HCT116 (cell line): ENCODE results near the gene HS6ST3. TPM values are rescaled to one million over a fixed set of nuclear protein-coding genes. Genes with fewer than 3 reads are reported as not detected.
"Not testable (repeated sequence)": the region's sequence is repeated elsewhere in the genome, so short reads cannot be mapped to it uniquely, and the experiment has no call there.

ENCODE experiments used
- ATAC-seq: fragments of 200-7000 bp; cut with Tn5 transposase; 2 replicates; pipeline ENCODE4 v1.9.1; 2020; ENCODE audit warnings: mild to moderate bottlenecking, moderate library complexity
- BruUV-seq: library from RNA; stranded (reverse); fragments of 400-500 nt; replicated peaks from 2 replicates; lab custom pipeline; 2021; lab: Mats Ljungman, UMichigan
- CTCF ChIA-PET: fragments of 300-600 bp; sonication (Branson Sonifier 250); formaldehyde crosslinking; loops from one replicate; lab custom pipeline; 2021; ENCODE audit warnings: antibody characterized with exemption; lab: Charles Lee
- POLR2A ChIA-PET: fragments of 300-600, 350-600 bp; sonication (Branson Sonifier 250); formaldehyde crosslinking; loops from one replicate; lab custom pipeline; 2021; ENCODE audit warnings: antibody characterized with exemption; lab: Charles Lee
- RAD21 ChIA-PET, 2 experiments: fragments of 300-600 bp; sonication (Branson Sonifier 250); formaldehyde crosslinking; loops; one replicate each; lab custom pipeline; 2023; ENCODE audit warnings: low total read pairs in 2 of 2; ENCODE audit not compliant: uncharacterized antibody in 2 of 2, unreplicated experiment in 2 of 2, low non-redundant PET in 1 of 2; lab: Charles Lee
- DNase-seq: peaks from one replicate; pipeline ENCODE4 v3.0.0-alpha.2; 2010; ENCODE audit warnings: low read depth, low spot score
- H2AFZ ChIP-seq: fragments of 200-600 bp; shearing (Covaris generic), sonication (generic); 2 replicates; pipeline ENCODE4 v1.6.1; 2017; ENCODE audit warnings: low read depth, mixed run types, mixed read lengths, antibody characterized with exemption, low read length; ENCODE audit not compliant: poor library complexity, severe bottlenecking
- H3K27ac ChIP-seq: 2 replicates; pipeline ENCODE4 v1.5.1; 2012; ENCODE audit warnings: low read depth, low read length
- H3K27me3 ChIP-seq: fragments of 200-600 bp; sonication (generic); 2 replicates; pipeline ENCODE4 v1.6.1; 2016; ENCODE audit warnings: mixed run types, low read length, mixed read lengths; ENCODE audit not compliant: insufficient read depth
- H3K36me3 ChIP-seq, 2 experiments: fragments of 200-500 bp in 1 of 2; fragments of 200-600 bp in 1 of 2; sonication (Bioruptor generic) in 1 of 2; sonication (generic) in 1 of 2; 2 replicates each; pipeline versions ENCODE4 v1.5.1 to v1.6.1; 2014 to 2016; ENCODE audit warnings: low read length in 2 of 2, inconsistent platforms in 1 of 2, mixed read lengths in 1 of 2, mixed run types in 1 of 2; ENCODE audit not compliant: insufficient read depth in 2 of 2, control insufficient read depth in 1 of 2
- H3K4me1 ChIP-seq, 2 experiments: fragments of 200-600 bp in 1 of 2; sonication (generic) in 1 of 2; 2 replicates each; pipeline versions ENCODE4 v1.5.1 to v1.6.1; 2012 to 2017; ENCODE audit warnings: low read length in 2 of 2, inconsistent platforms in 1 of 2, mild to moderate bottlenecking in 1 of 2, mixed read lengths in 1 of 2, mixed run types in 1 of 2, moderate library complexity in 1 of 2; ENCODE audit not compliant: insufficient read depth in 2 of 2, control insufficient read depth in 1 of 2
- H3K4me2 ChIP-seq: fragments of 200-600 bp; sonication (generic); 2 replicates; pipeline ENCODE4 v1.6.1; 2017; ENCODE audit warnings: mixed run types, low read length, mixed read lengths
- H3K4me3 ChIP-seq, 2 experiments: fragments of 200-600 bp in 1 of 2; sonication (generic) in 1 of 2; replicated peaks in 1 of 2; 2 replicates each; pipeline ENCODE4 v1.5.1; 2011 to 2016; ENCODE audit warnings: low read length in 2 of 2, control low read depth in 1 of 2, low read depth in 1 of 2, mild to moderate bottlenecking in 1 of 2, mixed read lengths in 1 of 2, mixed run types in 1 of 2
- H3K79me2 ChIP-seq: fragments of 200-600 bp; sonication (generic); 2 replicates; pipeline ENCODE4 v1.6.1; 2017; ENCODE audit warnings: mild to moderate bottlenecking, mixed run types, low read length, moderate library complexity, mixed read lengths; ENCODE audit not compliant: insufficient read depth
- H3K9ac ChIP-seq: fragments of 200-600 bp; sonication (generic); 2 replicates; pipeline ENCODE4 v1.6.1; 2016; ENCODE audit warnings: low read length, mixed read lengths
- H3K9me2 ChIP-seq: fragments of 200-600 bp; sonication (generic), shearing (Covaris generic); 2 replicates; pipeline ENCODE4 v1.6.1; 2017; ENCODE audit warnings: mixed run types, mild to moderate bottlenecking, moderate library complexity; ENCODE audit not compliant: insufficient read depth
- H3K9me3 ChIP-seq, 2 experiments: fragments of 200-500 bp in 1 of 2; fragments of 200-600 bp in 1 of 2; sonication (Bioruptor generic) in 1 of 2; sonication (generic) in 1 of 2; 2 replicates each; pipeline ENCODE4 v1.6.1; 2014 to 2017; ENCODE audit warnings: low read length in 2 of 2, mixed read lengths in 2 of 2, inconsistent platforms in 1 of 2, low read depth in 1 of 2, mild to moderate bottlenecking in 1 of 2, mixed run types in 1 of 2, moderate library complexity in 1 of 2; ENCODE audit not compliant: control insufficient read depth in 1 of 2, insufficient read depth in 1 of 2
- H4K20me1 ChIP-seq: fragments of 200-600 bp; sonication (generic), shearing (Covaris generic); 2 replicates; pipeline ENCODE4 v1.6.1; 2017; ENCODE audit warnings: mixed run types, mild to moderate bottlenecking, moderate library complexity; ENCODE audit not compliant: insufficient read depth
- REST ChIP-seq: IDR thresholded peaks from 2 replicates; pipeline ENCODE4 v1.6.1; 2012; ENCODE audit warnings: low read depth
- intact Hi-C: fragments of 100-400 bp; cut with micrococcal nuclease; formaldehyde crosslinking; loops from 2 replicates; pipeline ENCODE4 v1.10.0; 2022
- total RNA-seq: library from RNA; stranded (reverse); gene quantifications from one replicate; pipeline ENCODE4 v1.2.1, GENCODE V29; 2021; ENCODE audit not compliant: unreplicated experiment
- TF ChIP-seq, protein P1 (sequence below): IDR thresholded peaks from 2 replicates; pipeline ENCODE4 v1.6.1; 2012

The HS6ST3 gene
- total RNA-seq, 1 experiment from 2014 or later: 0.10 TPM

GRCh38 chr13:96519380-96519779 is 429.5 kb downstream of the HS6ST3 start:
- BruUV-seq: no TSS peak
- H3K4me3 ChIP-seq: no peak overlapping the region
- ChIA-PET CTCF (no interaction called here), POLR2A (no interaction called here), RAD21 (no interaction called here)
- no peaks in the 10 kb centered on the region for H3K9me2 ChIP-seq
- H3K27me3 ChIP-seq: no peaks in the 10 kb centered on the region
- no peak for ATAC-seq
- no peak for DNase-seq
- H3K9ac ChIP-seq: no peak overlapping the region
- TF ChIP-seq, protein P1, sequence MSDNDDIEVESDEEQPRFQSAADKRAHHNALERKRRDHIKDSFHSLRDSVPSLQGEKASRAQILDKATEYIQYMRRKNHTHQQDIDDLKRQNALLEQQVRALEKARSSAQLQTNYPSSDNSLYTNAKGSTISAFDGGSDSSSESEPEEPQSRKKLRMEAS: no peak
- no peak for TF ChIP-seq REST
- H3K27ac ChIP-seq: no peak overlapping the region
- H2AFZ ChIP-seq: no peak overlapping the region
- H3K79me2 ChIP-seq: no peaks in the 10 kb centered on the region
- H3K4me2 ChIP-seq: no peak overlapping the region
- no peaks in the 10 kb centered on the region for H3K36me3 ChIP-seq
- intact Hi-C loops: no loop called here
- no peaks in the 10 kb centered on the region for H3K9me3 ChIP-seq
- no peaks in the 10 kb centered on the region for H4K20me1 ChIP-seq
- no peaks in the 10 kb centered on the region for H3K4me1 ChIP-seq

GRCh38 chr13:96524398-96525020 is 434.6 kb downstream of the HS6ST3 start:
- H3K4me2 ChIP-seq, H2AFZ ChIP-seq, H3K4me1 ChIP-seq, ATAC-seq, H3K9me2 ChIP-seq, H3K9ac ChIP-seq, DNase-seq, BruUV-seq, H3K9me3 ChIP-seq, H3K27ac ChIP-seq, CTCF ChIA-PET, intact Hi-C loops, RAD21 ChIA-PET, H4K20me1 ChIP-seq, POLR2A ChIA-PET, H3K27me3 ChIP-seq, H3K4me3 ChIP-seq, H3K36me3 ChIP-seq, H3K79me2 ChIP-seq: not testable (repeated sequence)
